A673 (cell line): ENCODE results near the gene KIRREL3.

Source experiments
- EZH2 ChIP-seq: fragments of 200-600 bp; sonication (generic); IDR thresholded peaks from 2 replicates; pipeline ENCODE4 v1.6.1; 2017; ENCODE audit warnings: borderline replicate concordance, low read depth, mild to moderate bottlenecking, mixed read lengths, antibody characterized with exemption, low read length; ENCODE audit not compliant: poor library complexity, severe bottlenecking
- TF ChIP-seq, protein P1 (sequence below): fragments of 300-800, 200-600 bp; sonication (generic); conservative IDR thresholded peaks from 2 replicates; pipeline ENCODE4 v1.5.1; 2017; ENCODE audit warnings: low read depth, mild to moderate bottlenecking, antibody characterized with exemption, low read length, moderate library complexity, mixed read lengths

- TF ChIP-seq, protein P1, sequence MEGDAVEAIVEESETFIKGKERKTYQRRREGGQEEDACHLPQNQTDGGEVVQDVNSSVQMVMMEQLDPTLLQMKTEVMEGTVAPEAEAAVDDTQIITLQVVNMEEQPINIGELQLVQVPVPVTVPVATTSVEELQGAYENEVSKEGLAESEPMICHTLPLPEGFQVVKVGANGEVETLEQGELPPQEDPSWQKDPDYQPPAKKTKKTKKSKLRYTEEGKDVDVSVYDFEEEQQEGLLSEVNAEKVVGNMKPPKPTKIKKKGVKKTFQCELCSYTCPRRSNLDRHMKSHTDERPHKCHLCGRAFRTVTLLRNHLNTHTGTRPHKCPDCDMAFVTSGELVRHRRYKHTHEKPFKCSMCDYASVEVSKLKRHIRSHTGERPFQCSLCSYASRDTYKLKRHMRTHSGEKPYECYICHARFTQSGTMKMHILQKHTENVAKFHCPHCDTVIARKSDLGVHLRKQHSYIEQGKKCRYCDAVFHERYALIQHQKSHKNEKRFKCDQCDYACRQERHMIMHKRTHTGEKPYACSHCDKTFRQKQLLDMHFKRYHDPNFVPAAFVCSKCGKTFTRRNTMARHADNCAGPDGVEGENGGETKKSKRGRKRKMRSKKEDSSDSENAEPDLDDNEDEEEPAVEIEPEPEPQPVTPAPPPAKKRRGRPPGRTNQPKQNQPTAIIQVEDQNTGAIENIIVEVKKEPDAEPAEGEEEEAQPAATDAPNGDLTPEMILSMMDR, result no peak
- no peak for TF ChIP-seq EZH2
Measured at GRCh38 chr11:126890561-126890960, 110.0 kb downstream of the KIRREL3 start.
